SK-N-SH (cell line): ENCODE measurements around the gene OPHN1. TPM values are rescaled to one million over a fixed set of nuclear protein-coding genes. Genes with fewer than 3 reads are reported as not detected.

ENCODE experiments used
- CTCF ChIA-PET: fragments of 300-600, 350-600 bp; formaldehyde crosslinking; extraction: SDS; loops from one replicate; lab custom pipeline; 2021; lab: Yijun Ruan, JAX
- POLR2A ChIA-PET: fragments of 350-600 bp; sonication (Branson Sonifier 250); formaldehyde crosslinking; extraction: SDS; loops from one replicate; lab custom pipeline; 2020; ENCODE audit warnings: antibody characterized with exemption, inconsistent platforms; lab: Yijun Ruan, JAX
- DNase-seq: peaks from one replicate; pipeline ENCODE4 v3.0.0; 2012
- H2AFZ ChIP-seq: fragments of 200-600 bp; sonication (generic); 2 replicates; pipeline ENCODE4 v1.8.1; 2016; ENCODE audit warnings: antibody characterized with exemption, mild to moderate bottlenecking, low read depth
- H3F3A ChIP-seq: fragments of 200-600 bp; sonication (generic); replicated peaks from 2 replicates; pipeline ENCODE3; 2016; ENCODE audit warnings: antibody characterized with exemption, mild to moderate bottlenecking; ENCODE audit not compliant: insufficient read depth
- H3K27ac ChIP-seq, 2 experiments: fragments of 200-500 bp in 1 of 2; fragments of 200-600 bp in 1 of 2; sonication (Bioruptor generic) in 1 of 2; sonication (generic), shearing (Covaris generic) in 1 of 2; 2 replicates each; pipeline versions ENCODE4 v1.5.1 to v1.6.1; 2014 to 2016; ENCODE audit warnings: low read depth in 2 of 2, inconsistent platforms in 1 of 2, low read length in 1 of 2, mild to moderate bottlenecking in 1 of 2, mixed read lengths in 1 of 2
- H3K27me3 ChIP-seq: fragments of 200-600 bp; sonication (generic), shearing (Covaris generic); 2 replicates; pipeline ENCODE4 v1.6.1; 2016; ENCODE audit warnings: mixed run types; ENCODE audit not compliant: insufficient read depth
- H3K36me3 ChIP-seq, 2 experiments: fragments of 200-500 bp in 1 of 2; fragments of 200-600 bp in 1 of 2; sonication (Bioruptor generic) in 1 of 2; sonication (generic) in 1 of 2; replicated peaks in 1 of 2; 2 replicates each; pipeline versions ENCODE3 to v1.5.1; 2014 to 2016; ENCODE audit warnings: low read length in 1 of 2, mild to moderate bottlenecking in 1 of 2; ENCODE audit not compliant: insufficient read depth in 2 of 2, control insufficient read depth in 1 of 2
- H3K4me1 ChIP-seq, 2 experiments: fragments of 200-500 bp in 1 of 2; fragments of 200-600 bp in 1 of 2; sonication (Bioruptor generic) in 1 of 2; sonication (generic), shearing (Covaris generic) in 1 of 2; 2 replicates each; pipeline versions ENCODE4 v1.5.1 to v1.6.1; 2014 to 2016; ENCODE audit warnings: low read depth in 1 of 2, low read length in 1 of 2, mixed run types in 1 of 2; ENCODE audit not compliant: insufficient read depth in 2 of 2, control insufficient read depth in 1 of 2
- H3K4me2 ChIP-seq: fragments of 200-600 bp; sonication (generic), shearing (Covaris generic); 2 replicates; pipeline ENCODE4 v1.6.1; 2017; ENCODE audit warnings: mixed run types
- H3K4me3 ChIP-seq, 2 experiments: fragments of 200-500 bp in 1 of 2; fragments of 200-600 bp in 1 of 2; sonication (Bioruptor generic) in 1 of 2; sonication (generic), shearing (Covaris generic) in 1 of 2; 2 replicates each; pipeline versions ENCODE4 v1.5.1 to v1.8.1; 2014 to 2016; ENCODE audit warnings: low read depth in 2 of 2, inconsistent platforms in 1 of 2, low read length in 1 of 2, mild to moderate bottlenecking in 1 of 2, mixed read lengths in 1 of 2, moderate library complexity in 1 of 2
- H3K79me2 ChIP-seq: fragments of 200-600 bp; sonication (generic); 2 replicates; pipeline ENCODE4 v1.8.1; 2017; ENCODE audit warnings: mild to moderate bottlenecking; ENCODE audit not compliant: insufficient read depth
- H3K9ac ChIP-seq: fragments of 200-600 bp; sonication (generic); 2 replicates; pipeline ENCODE4 v1.6.1; 2017; ENCODE audit warnings: mixed run types
- H3K9me2 ChIP-seq: fragments of 200-600 bp; sonication (generic); 2 replicates; pipeline ENCODE4 v1.6.1; 2017; ENCODE audit warnings: mixed run types
- H3K9me3 ChIP-seq: fragments of 200-600 bp; sonication (generic); 2 replicates; pipeline ENCODE4 v1.6.1; 2017; ENCODE audit warnings: mixed run types, mild to moderate bottlenecking, moderate library complexity
- H4K20me1 ChIP-seq: fragments of 200-600 bp; sonication (generic); 2 replicates; pipeline ENCODE4 v1.6.1; 2017; ENCODE audit warnings: mild to moderate bottlenecking, mixed run types; ENCODE audit not compliant: insufficient read depth
- CHD2 ChIP-seq: fragments of 150-350 bp; IDR thresholded peaks from 2 replicates; pipeline ENCODE4 v1.6.1; 2018; ENCODE audit warnings: low read length; ENCODE audit not compliant: partially characterized antibody
- ELF1 ChIP-seq: IDR thresholded peaks from 2 replicates; pipeline ENCODE4 v1.4.0; 2012
- EZH2phosphoT487 ChIP-seq: fragments of 200-600 bp; sonication (generic); IDR thresholded peaks from 2 replicates; pipeline ENCODE4 v1.6.1; 2017; ENCODE audit warnings: low read depth, mixed run types, mild to moderate bottlenecking, antibody characterized with exemption, moderate library complexity, borderline replicate concordance
- FOXM1 ChIP-seq: IDR thresholded peaks from 2 replicates; pipeline ENCODE4 v1.4.0; 2012; ENCODE audit warnings: low read depth, mild to moderate bottlenecking
- GABPA ChIP-seq: IDR thresholded peaks from 2 replicates; pipeline ENCODE4 v1.4.0; 2012; ENCODE audit warnings: low read depth, mild to moderate bottlenecking
- MEF2A ChIP-seq: IDR thresholded peaks from 2 replicates; pipeline ENCODE4 v1.4.0; 2012; ENCODE audit warnings: low read depth, borderline replicate concordance
- MXI1 ChIP-seq: IDR thresholded peaks from 2 replicates; pipeline ENCODE4 v1.6.1; 2012; ENCODE audit warnings: mild to moderate bottlenecking, low read depth, low read length, improper control_type of control experiment
- RAD21 ChIP-seq: IDR thresholded peaks from 2 replicates; pipeline ENCODE4 v1.6.1; 2012; ENCODE audit warnings: mild to moderate bottlenecking, low read length
- RCOR1 ChIP-seq: fragments of 150-350 bp; IDR thresholded peaks from 2 replicates; pipeline ENCODE4 v1.6.1; 2017; ENCODE audit warnings: antibody characterized with exemption, low read length
- RFX5 ChIP-seq: IDR thresholded peaks from 2 replicates; pipeline ENCODE4 v1.6.1; 2012; ENCODE audit warnings: mild to moderate bottlenecking, improper control_type of control experiment, low read length
- SMC3 ChIP-seq: IDR thresholded peaks from 2 replicates; pipeline ENCODE4 v1.6.1; 2012; ENCODE audit warnings: low read depth, low read length, improper control_type of control experiment
- TCF12 ChIP-seq: IDR thresholded peaks from 2 replicates; pipeline ENCODE4 v1.4.0; 2012
- TEAD4 ChIP-seq: IDR thresholded peaks from 2 replicates; pipeline ENCODE4 v1.4.0; 2012; ENCODE audit warnings: mild to moderate bottlenecking, borderline replicate concordance; ENCODE audit not compliant: insufficient read depth
- YY1 ChIP-seq: IDR thresholded peaks from 2 replicates; pipeline ENCODE4 v1.4.0; 2012; ENCODE audit warnings: low read depth, mild to moderate bottlenecking
- WGBS: methylation state at CpG from one replicate; pipeline ENCODE4 v1.1.6; 2017; ENCODE audit warnings: low lambda C conversion rate; 5-methylcytosine and 5-hydroxymethylcytosine counted together
- polyA plus RNA-seq, 3 experiments: library from polyadenylated mRNA; depleted of rRNA; stranded (reverse); fragments of >200 nt; gene quantifications; 2 replicates each; pipeline ENCODE4 v1.2.3, GENCODE V29; 2012
- TF ChIP-seq, protein P1 (sequence below): fragments of 200-600 bp; sonication (generic); IDR thresholded peaks from 2 replicates; pipeline ENCODE4 v1.6.1; 2017; ENCODE audit warnings: antibody characterized with exemption, mild to moderate bottlenecking, moderate library complexity
- TF ChIP-seq, protein P2 (sequence below): IDR thresholded peaks from 2 replicates; pipeline ENCODE4 v1.4.0; 2012; ENCODE audit warnings: low read depth, borderline replicate concordance

The OPHN1 gene
- polyA plus RNA-seq, 1 of the 3 experiments (the other 2 are of a cell fraction): 1.7 TPM

- Histone ChIP-seq H2AFZ (no peak overlapping the region), H3K9ac (no peak overlapping the region), H3K4me2 (no peak overlapping the region), H3K27ac (no peak overlapping the region), H3K36me3 (no peaks in the 10 kb centered on the region), H3K9me3 (no peaks in the 10 kb centered on the region), H3K27me3 (no peaks in the 10 kb centered on the region), H3K9me2 (no peaks in the 10 kb centered on the region), H3K4me1 (no peaks in the 10 kb centered on the region), H3F3A (no peaks in the 10 kb centered on the region), H3K79me2 (no peaks in the 10 kb centered on the region), H3K4me3 (no peak overlapping the region), H4K20me1 (no peaks in the 10 kb centered on the region)
- TF ChIP-seq RCOR1: no peak
- TF ChIP-seq TEAD4: no peak
- TF ChIP-seq, protein P1, sequence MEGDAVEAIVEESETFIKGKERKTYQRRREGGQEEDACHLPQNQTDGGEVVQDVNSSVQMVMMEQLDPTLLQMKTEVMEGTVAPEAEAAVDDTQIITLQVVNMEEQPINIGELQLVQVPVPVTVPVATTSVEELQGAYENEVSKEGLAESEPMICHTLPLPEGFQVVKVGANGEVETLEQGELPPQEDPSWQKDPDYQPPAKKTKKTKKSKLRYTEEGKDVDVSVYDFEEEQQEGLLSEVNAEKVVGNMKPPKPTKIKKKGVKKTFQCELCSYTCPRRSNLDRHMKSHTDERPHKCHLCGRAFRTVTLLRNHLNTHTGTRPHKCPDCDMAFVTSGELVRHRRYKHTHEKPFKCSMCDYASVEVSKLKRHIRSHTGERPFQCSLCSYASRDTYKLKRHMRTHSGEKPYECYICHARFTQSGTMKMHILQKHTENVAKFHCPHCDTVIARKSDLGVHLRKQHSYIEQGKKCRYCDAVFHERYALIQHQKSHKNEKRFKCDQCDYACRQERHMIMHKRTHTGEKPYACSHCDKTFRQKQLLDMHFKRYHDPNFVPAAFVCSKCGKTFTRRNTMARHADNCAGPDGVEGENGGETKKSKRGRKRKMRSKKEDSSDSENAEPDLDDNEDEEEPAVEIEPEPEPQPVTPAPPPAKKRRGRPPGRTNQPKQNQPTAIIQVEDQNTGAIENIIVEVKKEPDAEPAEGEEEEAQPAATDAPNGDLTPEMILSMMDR: no peak
- TF ChIP-seq GABPA: no peak
- no peak for TF ChIP-seq SMC3
- TF ChIP-seq RAD21: no peak
- no peak for TF ChIP-seq CHD2
- no peak for TF ChIP-seq MEF2A
- no peak for TF ChIP-seq TCF12
- TF ChIP-seq YY1: no peak
- TF ChIP-seq FOXM1: no peak
- CTCF ChIA-PET: interaction anchor here (1.4 kb wide), 1 partner anchor 258 kb away, joined by 5 read pairs; no protein-coding TSS in a partner anchor
- DNase-seq: no peak
- POLR2A ChIA-PET: no interaction called here
- WGBS: 41% methylated on average over 4 of the region's 4 CpGs
Measured at GRCh38 chrX:68455151-68455510, 21.8 kb upstream of the OPHN1 start.

DNA sequence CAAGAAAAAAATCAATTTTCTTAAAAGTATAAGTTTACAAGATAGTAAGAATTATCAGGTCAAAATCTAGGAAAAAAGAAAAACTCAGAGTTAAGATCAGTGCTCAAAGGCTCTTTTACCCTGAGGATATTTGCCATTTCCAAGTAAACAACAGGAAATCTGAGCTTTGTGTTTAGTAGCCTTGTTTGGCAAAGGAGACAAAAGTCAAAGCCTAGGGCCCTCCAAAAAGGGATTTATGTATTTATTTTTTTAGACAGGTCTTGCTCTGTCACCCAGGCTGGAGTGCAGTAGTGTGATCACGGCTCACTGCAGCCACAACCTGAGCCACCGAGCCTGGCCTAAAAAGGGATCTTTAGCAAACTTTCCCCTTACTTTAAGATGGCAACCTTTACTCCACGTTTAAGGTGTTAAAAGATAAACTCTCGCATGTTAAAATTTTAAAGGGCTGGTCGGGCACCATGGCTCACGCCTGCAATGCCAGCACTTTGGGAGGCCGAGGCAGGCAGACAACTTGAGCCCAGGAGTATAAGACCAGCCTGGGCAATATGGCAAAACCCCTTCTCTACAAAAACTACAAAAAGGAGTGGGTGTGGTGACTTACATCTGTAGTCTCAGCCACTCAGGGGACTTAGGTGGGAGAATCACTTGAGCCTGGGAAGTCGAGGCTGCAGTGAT is 21.3 kb upstream of the OPHN1 start:
- H3F3A ChIP-seq: no peaks in the 10 kb centered on the region
- no peak overlapping the region for H2AFZ ChIP-seq
- H4K20me1 ChIP-seq: no peaks in the 10 kb centered on the region
- H3K9me3 ChIP-seq: no peaks in the 10 kb centered on the region
- H3K4me1 ChIP-seq: no peaks in the 10 kb centered on the region
- H3K9me2 ChIP-seq: no peaks in the 10 kb centered on the region
- no peak overlapping the region for H3K9ac ChIP-seq
- TF ChIP-seq, protein P2, sequence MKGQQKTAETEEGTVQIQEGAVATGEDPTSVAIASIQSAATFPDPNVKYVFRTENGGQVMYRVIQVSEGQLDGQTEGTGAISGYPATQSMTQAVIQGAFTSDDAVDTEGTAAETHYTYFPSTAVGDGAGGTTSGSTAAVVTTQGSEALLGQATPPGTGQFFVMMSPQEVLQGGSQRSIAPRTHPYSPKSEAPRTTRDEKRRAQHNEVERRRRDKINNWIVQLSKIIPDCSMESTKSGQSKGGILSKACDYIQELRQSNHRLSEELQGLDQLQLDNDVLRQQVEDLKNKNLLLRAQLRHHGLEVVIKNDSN: no peak
- TF ChIP-seq FOXM1 (no peak), MXI1 (no peak), MEF2A (no peak), RAD21 (no peak), TEAD4 (no peak), EZH2phosphoT487 (no peak), ELF1 (no peak), SMC3 (no peak), CHD2 (no peak), RFX5 (no peak)
- no peak overlapping the region for H3K4me3 ChIP-seq
- H3K79me2 ChIP-seq: no peaks in the 10 kb centered on the region
- WGBS: 45% methylated on average over 8 of the region's 8 CpGs
- no peak for DNase-seq
- H3K4me2 ChIP-seq: no peak overlapping the region
- H3K27ac ChIP-seq: no peak overlapping the region
- no peaks in the 10 kb centered on the region for H3K36me3 ChIP-seq
- ChIA-PET CTCF (interaction anchor here (1.0 to 1.4 kb wide), 2 partner anchors 8 to 258 kb away, joined by 3 to 5 read pairs; no protein-coding TSS in a partner anchor), POLR2A (no interaction called here)
- H3K27me3 ChIP-seq: no peaks in the 10 kb centered on the region
